ENCODE measurements around the gene AR.

The AR gene

GRCh38 chrX:67692246-67692645 is 148.4 kb downstream of the AR start:
- H3K36me3 ChIP-seq (ENCODE audit: insufficient read depth, low read length), result no peaks in the 10 kb centered on the region
- no peaks in the 10 kb centered on the region for H3K4me1 ChIP-seq (ENCODE audit: insufficient read depth, low read length)
- H3K9me3 ChIP-seq (ENCODE audit: low read length), result no peaks in the 10 kb centered on the region
- no peak overlapping the region for H3K4me3 ChIP-seq (ENCODE audit: low read length)
- H2AFZ ChIP-seq (ENCODE audit: low read depth, low read length), result no peak overlapping the region
- no peaks in the 10 kb centered on the region for H3K27me3 ChIP-seq (ENCODE audit: insufficient read depth, low read length)

- H3K4me3 ChIP-seq (ENCODE audit: low read length), result no peak overlapping the region
- H3K9me3 ChIP-seq (ENCODE audit: low read length), result no peaks in the 10 kb centered on the region
- H3K27me3 ChIP-seq (ENCODE audit: insufficient read depth, low read length), result no peaks in the 10 kb centered on the region
- no peaks in the 10 kb centered on the region for H3K4me1 ChIP-seq (ENCODE audit: insufficient read depth, low read length)
- no peaks in the 10 kb centered on the region for H3K36me3 ChIP-seq (ENCODE audit: insufficient read depth, low read length)
- H2AFZ ChIP-seq (ENCODE audit: low read depth, low read length), result no peak overlapping the region
These were observed 150.1 kb downstream of the AR start for GRCh38 chrX:67693928-67694327.

GRCh38 chrX:67697452-67697851 is 153.6 kb downstream of the AR start:
- no peaks in the 10 kb centered on the region for H3K9me3 ChIP-seq (ENCODE audit: low read length)
- no peaks in the 10 kb centered on the region for H3K4me1 ChIP-seq (ENCODE audit: insufficient read depth, low read length)
- H3K27me3 ChIP-seq (ENCODE audit: insufficient read depth, low read length), result no peaks in the 10 kb centered on the region
- H3K4me3 ChIP-seq (ENCODE audit: low read length), result no peak overlapping the region
- no peaks in the 10 kb centered on the region for H3K36me3 ChIP-seq (ENCODE audit: insufficient read depth, low read length)
- no peak overlapping the region for H2AFZ ChIP-seq (ENCODE audit: low read depth, low read length)

GRCh38 chrX:67700602-67701001 is 156.8 kb downstream of the AR start:
- Histone ChIP-seq H3K4me1 (ENCODE audit: insufficient read depth, low read length) (no peaks in the 10 kb centered on the region), H2AFZ (ENCODE audit: low read depth, low read length) (no peak overlapping the region), H3K36me3 (ENCODE audit: insufficient read depth, low read length) (no peaks in the 10 kb centered on the region), H3K4me3 (ENCODE audit: low read length) (no peak overlapping the region), H3K9me3 (ENCODE audit: low read length) (no peaks in the 10 kb centered on the region), H3K27me3 (ENCODE audit: insufficient read depth, low read length) (no peaks in the 10 kb centered on the region)

GRCh38 chrX:67714004-67714403 is 170.2 kb downstream of the AR start:
- Histone ChIP-seq H3K4me3 (ENCODE audit: low read length) (no peak overlapping the region), H3K4me1 (ENCODE audit: insufficient read depth, low read length) (no peaks in the 10 kb centered on the region), H3K36me3 (ENCODE audit: insufficient read depth, low read length) (no peaks in the 10 kb centered on the region), H3K9me3 (ENCODE audit: low read length) (peaks cover 3% of the 10 kb centered on the region), H3K27me3 (ENCODE audit: insufficient read depth, low read length) (no peaks in the 10 kb centered on the region), H2AFZ (ENCODE audit: low read depth, low read length) (no peak overlapping the region)

- H3K9me3 ChIP-seq (ENCODE audit: low read length), result peaks cover 2% of the 10 kb centered on the region
- no peaks in the 10 kb centered on the region for H3K27me3 ChIP-seq (ENCODE audit: insufficient read depth, low read length)
- H3K36me3 ChIP-seq (ENCODE audit: insufficient read depth, low read length), result no peaks in the 10 kb centered on the region
- no peaks in the 10 kb centered on the region for H3K4me1 ChIP-seq (ENCODE audit: insufficient read depth, low read length)
- no peak overlapping the region for H2AFZ ChIP-seq (ENCODE audit: low read depth, low read length)
- no peak overlapping the region for H3K4me3 ChIP-seq (ENCODE audit: low read length)
These were observed 173.8 kb downstream of the AR start for GRCh38 chrX:67717571-67717970.

GRCh38 chrX:67718926-67719325 is 175.1 kb downstream of the AR start:
- Histone ChIP-seq H3K4me3 (ENCODE audit: low read length) (no peak overlapping the region), H3K4me1 (ENCODE audit: insufficient read depth, low read length) (peaks cover 2% of the 10 kb centered on the region), H2AFZ (ENCODE audit: low read depth, low read length) (no peak overlapping the region), H3K27me3 (ENCODE audit: insufficient read depth, low read length) (no peaks in the 10 kb centered on the region), H3K36me3 (ENCODE audit: insufficient read depth, low read length) (no peaks in the 10 kb centered on the region), H3K9me3 (ENCODE audit: low read length) (peaks cover 2% of the 10 kb centered on the region)

- Histone ChIP-seq H3K4me1 (ENCODE audit: insufficient read depth, low read length) (peaks cover 2% of the 10 kb centered on the region), H2AFZ (ENCODE audit: low read depth, low read length) (no peak overlapping the region), H3K27me3 (ENCODE audit: insufficient read depth, low read length) (no peaks in the 10 kb centered on the region), H3K4me3 (ENCODE audit: low read length) (no peak overlapping the region), H3K36me3 (ENCODE audit: insufficient read depth, low read length) (no peaks in the 10 kb centered on the region), H3K9me3 (ENCODE audit: low read length) (peaks cover 2% of the 10 kb centered on the region)
These were observed 176.5 kb downstream of the AR start for GRCh38 chrX:67720344-67720743.

GRCh38 chrX:67721321-67721720 is 177.5 kb downstream of the AR start:
- H3K36me3 ChIP-seq (ENCODE audit: insufficient read depth, low read length), result no peaks in the 10 kb centered on the region
- no peak overlapping the region for H3K4me3 ChIP-seq (ENCODE audit: low read length)
- H3K4me1 ChIP-seq (ENCODE audit: insufficient read depth, low read length), result peaks cover 2% of the 10 kb centered on the region
- no peak overlapping the region for H2AFZ ChIP-seq (ENCODE audit: low read depth, low read length)
- peaks cover 2% of the 10 kb centered on the region for H3K9me3 ChIP-seq (ENCODE audit: low read length)
- H3K27me3 ChIP-seq (ENCODE audit: insufficient read depth, low read length), result no peaks in the 10 kb centered on the region

GRCh38 chrX:67723580-67724351 is 179.9 kb downstream of the AR start:
- no peaks in the 10 kb centered on the region for H3K27me3 ChIP-seq (ENCODE audit: insufficient read depth, low read length)
- peaks cover 2% of the 10 kb centered on the region for H3K4me1 ChIP-seq (ENCODE audit: insufficient read depth, low read length)
- H3K4me3 ChIP-seq (ENCODE audit: low read length), result no peak overlapping the region
- no peaks in the 10 kb centered on the region for H3K36me3 ChIP-seq (ENCODE audit: insufficient read depth, low read length)
- H2AFZ ChIP-seq (ENCODE audit: low read depth, low read length), result no peak overlapping the region
- H3K9me3 ChIP-seq (ENCODE audit: low read length), result no peaks in the 10 kb centered on the region

- no peak overlapping the region for H3K4me3 ChIP-seq (ENCODE audit: low read length)
These were observed 180.7 kb downstream of the AR start for GRCh38 chrX:67724359-67725110.

GRCh38 chrX:67725471-67725870 is 181.7 kb downstream of the AR start:
- Histone ChIP-seq H3K4me3 (ENCODE audit: low read length) (no peak overlapping the region), H3K4me1 (ENCODE audit: insufficient read depth, low read length) (peaks cover 2% of the 10 kb centered on the region), H3K27me3 (ENCODE audit: insufficient read depth, low read length) (no peaks in the 10 kb centered on the region), H2AFZ (ENCODE audit: low read depth, low read length) (no peak overlapping the region), H3K9me3 (ENCODE audit: low read length) (no peaks in the 10 kb centered on the region), H3K36me3 (ENCODE audit: insufficient read depth, low read length) (no peaks in the 10 kb centered on the region)

More at GRCh38 chrX:67724359-67725110, 180.7 kb downstream of the AR start:
- H3K4me1 ChIP-seq (ENCODE audit: insufficient read depth, low read length), result peaks cover 2% of the 10 kb centered on the region
- H3K27me3 ChIP-seq (ENCODE audit: insufficient read depth, low read length), result no peaks in the 10 kb centered on the region
- no peaks in the 10 kb centered on the region for H3K36me3 ChIP-seq (ENCODE audit: insufficient read depth, low read length)
- no peaks in the 10 kb centered on the region for H3K9me3 ChIP-seq (ENCODE audit: low read length)
- no peak overlapping the region for H2AFZ ChIP-seq (ENCODE audit: low read depth, low read length)

GRCh38 chrX:67726018-67726417 is 182.2 kb downstream of the AR start:
- Histone ChIP-seq H2AFZ (ENCODE audit: low read depth, low read length) (no peak overlapping the region), H3K36me3 (ENCODE audit: insufficient read depth, low read length) (no peaks in the 10 kb centered on the region), H3K27me3 (ENCODE audit: insufficient read depth, low read length) (no peaks in the 10 kb centered on the region), H3K9me3 (ENCODE audit: low read length) (no peaks in the 10 kb centered on the region), H3K4me3 (ENCODE audit: low read length) (no peak overlapping the region), H3K4me1 (ENCODE audit: insufficient read depth, low read length) (peaks cover 2% of the 10 kb centered on the region)

All from neuron (in vitro differentiated cells).